Activated CD4-positive, alpha-beta T cell treated with anti-CD3 and anti-CD28 coated beads, Interleukin-2, amount 10 ng/mL, durations not matched to agents 7 days and 5 days (primary cell): ENCODE measurements around the gene EMP2. TPM values are rescaled to one million over a fixed set of nuclear protein-coding genes. Genes with fewer than 3 reads are reported as not detected.
"Not testable (repeated sequence)": the region's sequence is repeated elsewhere in the genome, so short reads cannot be mapped to it uniquely, and the experiment has no call there.

ENCODE experiments used
- CTCF ChIA-PET: fragments of 350-600 bp; sonication (Branson Sonifier 250); formaldehyde crosslinking; loops from one replicate; lab custom pipeline; 2021; ENCODE audit warnings: antibody characterized with exemption; lab: Charles Lee
- POLR2A ChIA-PET: fragments of 350-600 bp; sonication (Branson Sonifier 250); formaldehyde crosslinking; loops from one replicate; lab custom pipeline; 2021; ENCODE audit warnings: antibody characterized with exemption; lab: Charles Lee
- DNase-seq: peaks from one replicate; pipeline ENCODE4 v3.0.0-alpha.2; 2020
- H3K27ac Mint-ChIP-seq: one replicate; pipeline ENCODE4 v1.8.0; 2021; ENCODE audit warnings: mild to moderate bottlenecking, moderate library complexity, mixed read lengths
- H3K27me3 Mint-ChIP-seq: one replicate; pipeline ENCODE4 v1.8.0; 2021; ENCODE audit warnings: mixed read lengths
- H3K36me3 Mint-ChIP-seq: one replicate; pipeline ENCODE4 v1.8.0; 2021; ENCODE audit warnings: low read depth, mixed read lengths
- H3K4me1 Mint-ChIP-seq: one replicate; pipeline ENCODE4 v1.8.0; 2021; ENCODE audit warnings: mixed read lengths
- H3K4me3 Mint-ChIP-seq: one replicate; pipeline ENCODE4 v1.8.0; 2021; ENCODE audit warnings: mild to moderate bottlenecking, moderate library complexity, mixed read lengths
- H3K9me3 Mint-ChIP-seq: one replicate; pipeline ENCODE4 v1.8.0; 2021; ENCODE audit warnings: mixed read lengths
- total RNA-seq, 2 experiments: library from RNA; stranded (reverse); gene quantifications; one replicate each; pipeline ENCODE4 v1.2.3, GENCODE V29; 2021

EMP2 gene
- total RNA-seq, 2 experiments from 2014 or later: not detected

DNA sequence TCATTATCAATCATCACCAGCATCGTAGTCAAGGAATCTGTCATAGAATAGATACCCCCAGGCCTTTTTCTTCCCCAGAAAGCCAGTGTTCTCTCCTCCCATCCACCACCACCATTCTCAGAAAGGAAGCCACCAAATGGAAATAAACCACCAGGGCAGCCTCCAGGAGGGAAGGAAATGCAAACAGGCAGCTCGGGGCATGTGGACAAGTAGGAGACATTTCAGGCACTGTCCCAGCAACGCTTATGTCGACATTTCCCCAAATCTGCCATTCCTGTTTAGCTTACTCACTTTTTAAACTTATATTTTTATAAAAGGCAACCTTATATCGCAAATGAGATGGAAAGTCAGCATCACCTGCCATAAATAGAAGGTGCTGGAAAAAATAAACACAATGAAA, 15.8 kb downstream of the EMP2 start:
- H3K27ac Mint-ChIP-seq: no peak overlapping the region
- peaks cover 7% of the 10 kb centered on the region for H3K9me3 Mint-ChIP-seq
- no peaks in the 10 kb centered on the region for H3K4me1 Mint-ChIP-seq
- H3K27me3 Mint-ChIP-seq: peaks cover 8% of the 10 kb centered on the region
- no peak for DNase-seq
- ChIA-PET POLR2A (no interaction called here), CTCF (no interaction called here)
- no peaks in the 10 kb centered on the region for H3K36me3 Mint-ChIP-seq
- no peak overlapping the region for H3K4me3 Mint-ChIP-seq

GRCh38 chr16:10562361-10562899, 18.0 kb downstream of the EMP2 start:
- no peak for DNase-seq
- peaks cover 7% of the 10 kb centered on the region for H3K9me3 Mint-ChIP-seq
- no peaks in the 10 kb centered on the region for H3K36me3 Mint-ChIP-seq
- POLR2A ChIA-PET: no interaction called here
- no peak overlapping the region for H3K27ac Mint-ChIP-seq
- CTCF ChIA-PET: interaction anchor here (0.6 kb wide), 1 partner anchor 20 kb away, joined by 3 read pairs; no protein-coding TSS in a partner anchor
- peaks cover 8% of the 10 kb centered on the region for H3K27me3 Mint-ChIP-seq
- H3K4me3 Mint-ChIP-seq: no peak overlapping the region
- H3K4me1 Mint-ChIP-seq: no peaks in the 10 kb centered on the region

GRCh38 chr16:10561425-10561824, 19.0 kb downstream of the EMP2 start:
- Mint-ChIP-seq H3K4me1 (no peaks in the 10 kb centered on the region), H3K4me3 (no peak overlapping the region), H3K27ac (no peak overlapping the region), H3K36me3 (no peaks in the 10 kb centered on the region), H3K9me3 (peaks cover 7% of the 10 kb centered on the region), H3K27me3 (peaks cover 8% of the 10 kb centered on the region)
- no peak for DNase-seq
- ChIA-PET POLR2A (no interaction called here), CTCF (no interaction called here)

- Mint-ChIP-seq H3K36me3 (no peaks in the 10 kb centered on the region), H3K4me3 (no peak overlapping the region), H3K9me3 (peaks cover 7% of the 10 kb centered on the region), H3K27me3 (peaks cover 9% of the 10 kb centered on the region), H3K4me1 (no peaks in the 10 kb centered on the region), H3K27ac (no peak overlapping the region)
- CTCF ChIA-PET: no interaction called here
- DNase-seq: no peak
- POLR2A ChIA-PET: no interaction called here
Observed at GRCh38 chr16:10561001-10561400, 19.4 kb downstream of the EMP2 start.

GRCh38 chr16:10559792-10560191, 20.6 kb downstream of the EMP2 start:
- H3K36me3 Mint-ChIP-seq, H3K27ac Mint-ChIP-seq, POLR2A ChIA-PET, CTCF ChIA-PET, H3K9me3 Mint-ChIP-seq, DNase-seq, H3K4me3 Mint-ChIP-seq, H3K4me1 Mint-ChIP-seq: not testable (repeated sequence)
- H3K27me3 Mint-ChIP-seq: peaks cover 13% of the 10 kb centered on the region

- no peak overlapping the region for H3K4me3 Mint-ChIP-seq
- H3K27me3 Mint-ChIP-seq: peaks cover 12% of the 10 kb centered on the region
- no peaks in the 10 kb centered on the region for H3K36me3 Mint-ChIP-seq
- no peak overlapping the region for H3K27ac Mint-ChIP-seq
- peaks cover 5% of the 10 kb centered on the region for H3K9me3 Mint-ChIP-seq
- ChIA-PET POLR2A (no interaction called here), CTCF (no interaction called here)
- DNase-seq: no peak
- H3K4me1 Mint-ChIP-seq: no peaks in the 10 kb centered on the region
Observed at GRCh38 chr16:10558746-10559641, 21.4 kb downstream of the EMP2 start.

DNA sequence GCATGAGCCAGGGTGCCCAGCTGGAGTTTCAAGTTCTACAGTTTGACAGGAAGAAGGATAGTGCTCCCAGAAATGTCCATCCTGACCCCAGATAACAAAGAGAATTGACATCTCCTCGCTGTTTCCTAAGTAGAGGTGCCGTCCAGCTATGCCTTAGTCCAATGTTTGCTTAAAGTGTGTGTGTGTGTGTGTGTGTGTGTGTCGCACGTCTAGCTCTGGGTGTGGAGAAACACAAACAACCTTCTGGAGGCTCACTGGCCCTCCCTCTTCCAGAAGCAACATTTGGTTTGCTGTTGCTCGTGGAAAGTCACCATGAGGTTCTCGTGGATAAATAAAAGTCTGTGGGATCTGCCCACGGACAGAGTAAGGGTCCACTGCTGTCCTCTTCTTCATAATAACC, 22.1 kb downstream of the EMP2 start:
- Mint-ChIP-seq H3K9me3 (peaks cover 2% of the 10 kb centered on the region), H3K4me1 (peaks cover 2% of the 10 kb centered on the region), H3K36me3 (no peaks in the 10 kb centered on the region), H3K4me3 (no peak overlapping the region), H3K27ac (no peak overlapping the region), H3K27me3 (peaks cover 15% of the 10 kb centered on the region)
- DNase-seq: no peak
- ChIA-PET POLR2A (no interaction called here), CTCF (no interaction called here)

DNA sequence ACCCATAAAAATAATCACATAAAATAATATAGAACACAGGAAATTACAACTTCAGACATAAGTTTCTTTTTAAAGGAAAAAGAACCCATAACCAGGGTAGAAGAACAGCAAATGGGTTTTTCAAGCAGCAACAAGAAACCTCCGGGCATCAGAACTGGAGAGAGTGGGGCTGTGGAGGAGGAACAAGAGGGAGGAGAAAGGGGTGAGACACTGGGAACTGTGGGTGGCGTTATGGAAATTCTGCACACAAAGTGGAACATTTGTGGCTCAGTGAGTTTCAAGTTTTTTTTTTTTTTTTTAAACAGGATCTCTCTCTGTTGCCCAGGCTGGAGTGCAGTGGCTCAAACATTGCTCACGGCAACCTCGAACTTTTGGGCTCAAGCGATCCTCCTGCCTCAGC, 22.6 kb downstream of the EMP2 start:
- Mint-ChIP-seq H3K27ac (no peak overlapping the region), H3K27me3 (peaks cover 21% of the 10 kb centered on the region), H3K36me3 (no peaks in the 10 kb centered on the region), H3K4me1 (peaks cover 6% of the 10 kb centered on the region), H3K4me3 (no peak overlapping the region), H3K9me3 (peaks cover 2% of the 10 kb centered on the region)
- no peak for DNase-seq
- ChIA-PET CTCF (no interaction called here), POLR2A (no interaction called here)

GRCh38 chr16:10556236-10556635, 24.2 kb downstream of the EMP2 start:
- Mint-ChIP-seq H3K27me3 (peaks cover 25% of the 10 kb centered on the region), H3K4me3 (no peak overlapping the region), H3K9me3 (peaks cover 1% of the 10 kb centered on the region), H3K4me1 (peaks cover 6% of the 10 kb centered on the region), H3K27ac (no peak overlapping the region), H3K36me3 (no peaks in the 10 kb centered on the region)
- ChIA-PET POLR2A (no interaction called here), CTCF (no interaction called here)
- DNase-seq: no peak

DNA sequence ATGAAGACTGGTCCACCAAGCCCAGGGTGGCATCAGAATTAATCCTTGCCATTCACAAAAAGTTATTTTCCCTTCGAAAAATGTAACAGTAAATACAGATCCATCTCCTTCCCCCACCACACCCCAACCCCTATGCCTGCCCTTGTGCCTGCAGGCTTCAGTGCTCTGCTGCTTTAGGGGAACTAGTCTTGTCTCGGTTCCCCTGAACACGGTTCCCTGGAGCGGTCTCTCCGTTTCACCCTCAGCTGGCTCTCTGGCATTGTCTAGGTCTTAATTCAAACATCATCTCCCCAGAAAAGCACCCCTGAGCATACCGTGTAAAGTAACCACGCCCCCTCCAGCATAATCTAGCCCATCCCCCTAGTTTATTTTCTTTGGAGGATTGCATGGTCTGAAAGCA, 25.8 kb downstream of the EMP2 start:
- H3K9me3 Mint-ChIP-seq: no peaks in the 10 kb centered on the region
- ChIA-PET CTCF (no interaction called here), POLR2A (no interaction called here)
- no peaks in the 10 kb centered on the region for H3K36me3 Mint-ChIP-seq
- H3K4me1 Mint-ChIP-seq: peaks cover 6% of the 10 kb centered on the region
- no peak overlapping the region for H3K27ac Mint-ChIP-seq
- no peak for DNase-seq
- H3K27me3 Mint-ChIP-seq: peaks cover 21% of the 10 kb centered on the region
- H3K4me3 Mint-ChIP-seq: no peak overlapping the region

DNA sequence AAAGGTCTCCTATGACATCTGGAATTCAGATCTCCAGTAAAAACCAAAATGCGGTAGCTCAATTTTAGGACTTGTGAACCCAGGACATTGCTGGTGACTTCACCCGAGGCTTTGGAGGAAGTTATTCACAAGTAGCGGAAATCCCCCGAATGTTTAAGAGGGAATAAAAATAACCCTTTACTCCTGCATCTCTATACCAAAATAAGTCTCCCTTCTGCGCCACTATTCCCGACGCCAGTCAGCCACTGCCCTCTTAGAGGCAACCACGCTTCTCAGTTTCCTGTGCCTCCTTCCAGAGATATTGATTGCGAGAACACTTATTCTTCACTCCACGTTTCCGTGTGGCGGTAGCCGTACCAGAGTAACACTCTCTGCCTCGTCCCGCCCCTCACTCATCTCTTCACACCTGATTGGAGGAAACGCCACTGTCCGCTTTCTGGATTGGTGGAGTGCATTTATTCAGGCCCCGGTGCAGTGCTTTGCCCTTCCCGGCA, 27.4 kb downstream of the EMP2 start:
- H3K4me1 Mint-ChIP-seq: peaks cover 6% of the 10 kb centered on the region
- H3K9me3 Mint-ChIP-seq: peaks cover 10% of the 10 kb centered on the region
- no peaks in the 10 kb centered on the region for H3K36me3 Mint-ChIP-seq
- peaks cover 21% of the 10 kb centered on the region for H3K27me3 Mint-ChIP-seq
- ChIA-PET POLR2A (interaction anchor here (0.7 kb wide), 1 partner anchor 386 kb away, joined by 3 read pairs; no protein-coding TSS in a partner anchor), CTCF (no interaction called here)
- peak overlapping the region; percentile 63 for H3K4me3 Mint-ChIP-seq
- no peak overlapping the region for H3K27ac Mint-ChIP-seq
- DNase-seq: peak; percentile 48

- H3K4me1 Mint-ChIP-seq: peaks cover 6% of the 10 kb centered on the region
- H3K27me3 Mint-ChIP-seq: peaks cover 21% of the 10 kb centered on the region
- H3K27ac Mint-ChIP-seq: no peak overlapping the region
- no peak overlapping the region for H3K4me3 Mint-ChIP-seq
- H3K9me3 Mint-ChIP-seq: peaks cover 11% of the 10 kb centered on the region
- no peaks in the 10 kb centered on the region for H3K36me3 Mint-ChIP-seq
- ChIA-PET POLR2A (interaction anchor here (0.7 kb wide), 1 partner anchor 387 kb away, joined by 3 read pairs; no protein-coding TSS in a partner anchor), CTCF (no interaction called here)
- no peak for DNase-seq
Observed at GRCh38 chr16:10552281-10552680, 28.1 kb downstream of the EMP2 start.

DNA sequence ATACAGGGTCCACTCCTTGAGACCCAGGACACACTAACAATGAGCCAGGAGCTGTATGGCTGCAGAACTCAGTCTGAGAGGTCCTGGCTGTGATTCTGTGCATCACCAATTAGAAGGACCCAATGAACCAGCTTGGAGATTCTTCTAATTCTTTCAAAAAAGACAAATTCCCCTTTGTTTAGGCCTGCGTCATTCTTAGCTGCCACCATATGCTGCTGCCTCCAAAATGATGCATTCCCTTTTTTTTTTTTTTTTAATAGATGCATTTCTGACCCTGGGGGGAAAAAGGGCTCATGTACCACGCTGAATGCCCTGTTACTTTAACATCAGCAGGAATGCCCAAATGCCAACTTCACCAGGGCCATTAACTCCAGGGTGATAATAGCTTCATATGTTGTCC, 28.5 kb downstream of the EMP2 start:
- H3K36me3 Mint-ChIP-seq: no peaks in the 10 kb centered on the region
- H3K4me3 Mint-ChIP-seq: no peak overlapping the region
- ChIA-PET CTCF (interaction anchor here (0.6 kb wide), 2 partner anchors 27 to 372 kb away, joined by 5 read pairs; no protein-coding TSS in a partner anchor), POLR2A (no interaction called here)
- H3K4me1 Mint-ChIP-seq: peaks cover 6% of the 10 kb centered on the region
- H3K9me3 Mint-ChIP-seq: peaks cover 11% of the 10 kb centered on the region
- DNase-seq: no peak
- no peak overlapping the region for H3K27ac Mint-ChIP-seq
- peaks cover 21% of the 10 kb centered on the region for H3K27me3 Mint-ChIP-seq
